ENCODE results near the gene CACNA2D3.

DNA sequence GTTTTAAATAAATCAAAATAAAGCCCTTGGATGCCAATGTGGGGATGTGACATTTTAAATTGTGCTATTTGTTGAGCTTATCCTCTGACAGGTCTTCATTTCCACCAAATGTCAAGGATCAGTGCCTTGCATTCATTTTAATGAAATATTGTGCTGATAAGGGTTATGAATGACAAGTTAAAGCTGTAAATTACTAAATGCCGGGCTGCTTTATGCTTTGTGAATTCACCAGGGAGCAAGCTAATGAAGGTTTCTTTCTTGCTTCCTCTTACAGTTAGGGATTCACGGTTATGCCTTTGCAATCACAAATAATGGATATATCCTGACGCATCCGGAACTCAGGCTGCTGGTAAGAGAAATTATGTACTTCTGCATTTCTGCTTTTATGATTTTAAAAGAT lies 723.8 kb downstream of the CACNA2D3 start:
- TF ChIP-seq POLR2A (IDR thresholded peaks at IDR 0.05; ENCODE audit: low read length): no peak
- TF ChIP-seq GATA1 (IDR thresholded peaks at IDR 0.05; ENCODE audit: low read depth, low read length): no peak
